GF-D8 (cell line): ENCODE data around the gene CFTR.
"Not testable (repeated sequence)": the region's sequence is repeated elsewhere in the genome, so short reads cannot be mapped to it uniquely, and the experiment has no call there.

Source experiments
- DNase-seq: peaks from one replicate; lab custom pipeline; 2025; lab: John Stamatoyannopoulos, UW

The CFTR gene

DNA sequence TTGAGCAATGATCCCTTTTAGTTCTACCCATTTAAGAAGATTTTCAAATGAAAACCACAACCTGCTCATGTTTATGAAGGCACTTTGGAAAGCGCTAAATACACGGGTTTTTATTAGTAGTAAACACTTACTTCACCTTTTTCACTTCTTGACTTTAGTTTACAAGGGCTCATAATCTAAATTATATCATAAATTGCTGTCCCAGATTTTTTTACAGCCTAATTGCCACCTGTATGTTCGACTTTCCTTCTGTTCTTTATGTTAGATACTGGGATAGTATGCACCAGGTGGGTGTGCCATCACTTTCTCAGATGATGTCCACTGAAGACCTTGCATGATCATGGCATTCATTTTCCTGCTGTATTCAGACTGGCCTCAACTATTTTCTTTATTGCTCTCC is 22.5 kb downstream of the CFTR start:
- DNase-seq: no peak

DNA sequence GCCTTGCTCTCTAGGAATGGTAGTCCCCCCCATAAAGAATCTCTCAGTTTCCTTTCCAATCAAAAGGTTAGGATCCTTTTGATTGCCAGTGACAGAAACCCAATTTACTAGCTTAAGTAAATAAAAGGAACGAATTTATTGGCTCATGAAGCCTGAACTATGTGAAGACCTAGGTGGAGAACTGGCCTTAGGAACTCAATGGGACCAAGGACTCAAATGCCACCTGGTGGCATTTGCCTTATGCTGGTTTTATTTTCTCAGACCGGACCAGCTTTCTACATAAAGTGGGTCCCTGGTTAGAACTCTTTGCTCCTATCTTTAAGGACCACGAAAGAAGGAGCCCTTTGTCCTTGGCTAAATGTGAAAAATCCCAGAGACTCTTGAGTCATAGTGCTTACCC is 25.4 kb downstream of the CFTR start:
- DNase-seq: no peak

DNA sequence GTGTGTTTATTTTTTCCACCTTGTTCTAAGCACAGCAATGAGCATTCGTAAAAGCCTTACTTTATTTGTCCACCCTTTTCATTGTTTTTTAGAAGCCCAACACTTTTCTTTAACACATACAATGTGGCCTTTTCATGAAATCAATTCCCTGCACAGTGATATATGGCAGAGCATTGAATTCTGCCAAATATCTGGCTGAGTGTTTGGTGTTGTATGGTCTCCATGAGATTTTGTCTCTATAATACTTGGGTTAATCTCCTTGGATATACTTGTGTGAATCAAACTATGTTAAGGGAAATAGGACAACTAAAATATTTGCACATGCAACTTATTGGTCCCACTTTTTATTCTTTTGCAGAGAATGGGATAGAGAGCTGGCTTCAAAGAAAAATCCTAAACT is 28.9 kb downstream of the CFTR start:
- no peak for DNase-seq

DNA sequence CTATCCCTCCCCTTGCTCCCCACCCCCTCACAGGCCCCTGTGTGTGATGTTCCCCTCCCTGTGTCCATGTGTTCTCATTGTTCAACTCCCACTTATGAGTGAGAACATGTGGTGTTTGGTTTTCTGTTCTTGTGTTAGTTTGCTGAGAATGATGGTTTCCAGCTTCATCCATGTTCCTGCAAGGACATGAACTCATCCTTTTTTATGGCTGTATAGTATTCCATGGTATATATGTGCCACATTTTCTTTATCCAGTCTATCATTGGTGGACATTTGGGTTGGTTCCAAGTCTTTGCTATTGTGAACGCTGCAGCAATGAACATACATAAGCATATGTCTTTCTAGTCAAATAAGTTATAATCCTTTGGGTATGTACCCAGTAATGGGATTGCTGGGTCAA is 37.4 kb downstream of the CFTR start:
- not testable (repeated sequence) for DNase-seq

DNA sequence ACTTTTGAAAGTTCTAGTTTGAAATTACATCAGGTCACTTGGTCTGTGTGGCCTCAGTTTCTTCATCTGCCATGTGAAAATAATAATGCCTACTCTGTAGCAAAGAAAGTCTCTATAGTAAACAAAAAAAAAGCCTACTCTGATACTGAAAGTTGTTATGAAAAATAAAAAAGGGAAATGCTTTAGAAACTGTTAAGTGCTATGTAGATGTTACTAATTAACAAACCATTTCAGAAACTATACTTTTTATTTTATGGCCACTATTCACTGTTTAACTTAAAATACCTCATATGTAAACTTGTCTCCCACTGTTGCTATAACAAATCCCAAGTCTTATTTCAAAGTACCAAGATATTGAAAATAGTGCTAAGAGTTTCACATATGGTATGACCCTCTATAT is 50.6 kb downstream of the CFTR start:
- no peak for DNase-seq

DNA sequence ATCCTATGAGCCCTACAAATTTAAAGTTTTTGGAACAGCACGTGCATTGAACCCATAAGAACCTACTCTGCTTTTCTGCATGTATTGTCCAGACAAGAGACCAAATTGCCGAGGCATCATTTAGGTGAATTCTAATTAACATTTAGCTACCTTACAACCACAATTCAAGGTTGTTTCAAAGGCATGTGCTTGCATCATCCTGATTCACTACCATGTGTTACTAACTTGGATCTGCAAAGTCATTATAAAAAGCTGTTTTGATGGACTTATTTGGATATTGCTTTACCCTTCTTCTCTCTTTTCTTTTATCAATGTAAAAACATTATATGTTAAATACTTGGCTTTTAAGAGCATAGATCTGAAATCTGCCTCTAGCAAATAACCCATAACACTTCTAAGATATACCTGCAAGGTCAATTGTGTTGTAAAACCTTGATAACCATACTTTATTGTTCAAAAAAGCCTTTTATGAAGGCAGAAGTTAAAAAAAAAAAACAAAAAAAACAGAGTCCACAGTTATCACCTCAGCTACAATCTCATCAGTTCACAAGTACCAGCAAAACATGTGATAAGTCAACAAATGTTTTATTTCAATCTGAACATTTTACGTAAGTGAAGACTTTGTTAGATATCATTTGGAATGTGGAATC is 51.9 kb downstream of the CFTR start:
- no peak for DNase-seq

DNA sequence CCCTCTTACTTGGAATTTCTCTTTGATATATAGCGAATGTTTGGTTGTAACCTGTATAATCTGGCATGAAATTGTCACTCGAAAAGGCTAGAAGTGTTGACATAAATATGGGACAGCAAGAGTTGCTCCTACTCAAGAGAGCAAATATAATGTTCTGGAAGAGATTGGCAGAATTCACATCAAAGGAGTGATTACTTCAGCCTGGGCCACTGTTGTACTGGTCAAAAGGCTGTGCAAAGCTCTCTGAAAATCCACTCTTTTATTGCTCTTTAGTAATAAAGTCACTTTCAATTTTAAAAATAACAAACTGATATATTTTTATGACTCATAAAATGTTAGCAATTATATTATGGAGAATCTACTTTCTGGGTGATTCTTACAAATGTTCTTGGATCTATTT is 58.2 kb downstream of the CFTR start:
- no peak for DNase-seq

DNA sequence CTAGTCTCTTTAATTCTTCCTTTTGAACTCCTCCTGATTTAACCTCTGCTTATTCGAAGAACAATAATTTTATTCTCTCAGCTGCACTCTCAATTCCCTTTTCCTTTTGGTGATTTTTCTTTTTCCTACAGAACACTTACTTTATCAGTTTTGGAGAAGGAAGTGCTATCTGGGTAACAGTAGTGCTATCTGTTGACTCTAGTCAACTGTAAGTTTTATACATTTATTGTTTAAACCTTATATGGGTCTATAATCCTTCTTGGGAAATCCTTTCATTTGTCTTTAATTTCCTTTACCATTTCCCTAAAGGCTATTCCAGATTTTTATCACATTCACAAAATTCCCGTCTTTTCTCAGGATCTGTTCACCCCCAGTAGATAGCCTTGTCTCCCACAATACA is 64.2 kb downstream of the CFTR start:
- DNase-seq: no peak

DNA sequence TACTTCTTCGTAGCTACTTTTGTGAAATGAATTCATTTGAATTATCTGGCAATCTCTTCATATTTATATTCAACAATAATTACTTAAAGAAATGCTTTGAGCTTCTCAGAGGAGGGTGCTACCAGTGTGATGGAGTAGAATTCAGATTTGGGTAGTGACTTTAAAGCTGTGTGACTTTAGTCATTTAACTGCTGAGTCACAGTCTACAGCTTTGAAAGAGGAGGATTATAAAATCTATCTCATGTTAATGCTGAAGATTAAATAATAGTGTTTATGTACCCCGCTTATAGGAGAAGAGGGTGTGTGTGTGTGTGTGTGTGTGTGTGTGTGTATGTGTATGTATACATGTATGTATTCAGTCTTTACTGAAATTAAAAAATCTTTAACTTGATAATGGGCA is 68.2 kb downstream of the CFTR start:
- no peak for DNase-seq

DNA sequence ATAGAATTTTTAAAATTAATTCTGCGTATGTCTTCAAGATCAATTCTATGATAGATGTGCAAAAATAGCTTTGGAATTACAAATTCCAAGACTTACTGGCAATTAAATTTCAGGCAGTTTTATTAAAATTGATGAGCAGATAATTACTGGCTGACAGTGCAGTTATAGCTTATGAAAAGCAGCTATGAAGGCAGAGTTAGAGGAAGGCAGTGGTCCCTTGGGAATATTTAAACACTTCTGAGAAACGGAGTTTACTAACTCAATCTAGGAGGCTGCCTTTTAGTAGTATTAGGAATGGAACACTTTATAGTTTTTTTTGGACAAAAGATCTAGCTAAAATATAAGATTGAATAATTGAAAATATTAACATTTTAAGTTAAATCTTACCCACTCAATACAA is 70.8 kb downstream of the CFTR start:
- no peak for DNase-seq

DNA sequence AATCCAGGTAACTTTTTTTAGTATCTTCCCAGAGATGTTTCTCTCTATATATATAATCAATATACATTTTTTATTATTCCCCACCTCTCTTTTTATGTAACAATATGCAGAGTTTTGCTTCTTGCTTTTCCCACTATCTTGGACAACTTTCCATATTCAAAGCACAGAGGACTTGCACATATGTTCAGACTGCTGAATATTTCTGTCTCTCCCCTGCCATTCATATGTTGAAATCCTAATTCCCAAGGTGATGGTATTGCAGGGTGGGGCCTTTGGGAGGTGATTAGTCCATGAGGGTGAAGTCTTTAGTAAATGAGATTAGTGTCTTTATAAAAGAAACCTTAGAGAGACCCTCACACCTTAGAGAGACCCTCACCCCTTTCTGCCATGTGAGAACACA is 72.8 kb downstream of the CFTR start:
- no peak for DNase-seq

DNA sequence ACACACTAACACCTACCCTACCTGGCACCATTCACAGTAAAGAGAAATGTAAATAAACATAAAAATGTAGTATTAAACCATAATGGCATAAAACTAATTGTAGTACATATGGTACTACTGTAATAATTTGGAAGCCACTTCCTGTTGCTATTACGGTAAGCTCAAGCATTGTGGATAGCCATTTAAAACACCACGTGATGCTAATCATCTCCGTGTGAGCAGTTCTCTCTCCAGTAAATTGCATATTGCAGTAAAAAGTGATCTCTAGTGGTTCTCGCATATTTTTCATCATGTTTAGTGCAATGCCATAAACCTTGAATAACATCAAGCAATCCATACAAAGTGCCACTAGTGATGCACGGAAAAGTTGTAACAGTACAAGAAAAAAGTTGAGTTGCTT is 75.4 kb downstream of the CFTR start:
- no peak for DNase-seq

DNA sequence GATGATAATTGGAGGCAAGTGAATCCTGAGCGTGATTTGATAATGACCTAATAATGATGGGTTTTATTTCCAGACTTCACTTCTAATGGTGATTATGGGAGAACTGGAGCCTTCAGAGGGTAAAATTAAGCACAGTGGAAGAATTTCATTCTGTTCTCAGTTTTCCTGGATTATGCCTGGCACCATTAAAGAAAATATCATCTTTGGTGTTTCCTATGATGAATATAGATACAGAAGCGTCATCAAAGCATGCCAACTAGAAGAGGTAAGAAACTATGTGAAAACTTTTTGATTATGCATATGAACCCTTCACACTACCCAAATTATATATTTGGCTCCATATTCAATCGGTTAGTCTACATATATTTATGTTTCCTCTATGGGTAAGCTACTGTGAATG is 79.6 kb downstream of the CFTR start:
- DNase-seq: no peak

DNA sequence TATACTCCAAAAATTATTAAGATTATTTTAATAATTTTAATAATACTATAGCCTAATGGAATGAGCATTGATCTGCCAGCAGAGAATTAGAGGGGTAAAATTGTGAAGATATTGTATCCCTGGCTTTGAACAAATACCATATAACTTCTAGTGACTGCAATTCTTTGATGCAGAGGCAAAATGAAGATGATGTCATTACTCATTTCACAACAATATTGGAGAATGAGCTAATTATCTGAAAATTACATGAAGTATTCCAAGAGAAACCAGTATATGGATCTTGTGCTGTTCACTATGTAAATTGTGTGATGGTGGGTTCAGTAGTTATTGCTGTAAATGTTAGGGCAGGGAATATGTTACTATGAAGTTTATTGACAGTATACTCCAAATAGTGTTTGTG is 80.2 kb downstream of the CFTR start:
- DNase-seq: no peak

DNA sequence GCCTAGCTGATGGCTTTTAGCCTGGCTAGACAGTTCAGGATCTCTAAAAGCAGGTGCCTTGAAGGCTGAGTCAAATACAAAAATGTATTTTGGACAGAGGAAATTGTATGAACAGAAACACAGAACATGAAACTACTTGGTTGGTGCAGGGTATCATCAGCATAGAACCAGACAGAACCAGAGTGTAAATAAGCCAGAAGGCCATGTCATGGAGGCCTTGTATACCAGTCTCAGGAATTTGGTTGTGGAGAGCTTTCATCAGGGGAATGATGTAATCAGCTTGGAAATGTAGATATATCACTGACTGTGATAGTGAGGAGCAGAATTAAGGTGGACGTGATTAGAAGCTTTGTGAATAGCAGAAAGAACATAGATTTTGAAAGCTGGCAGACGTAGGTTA is 82.9 kb downstream of the CFTR start:
- no peak for DNase-seq

DNA sequence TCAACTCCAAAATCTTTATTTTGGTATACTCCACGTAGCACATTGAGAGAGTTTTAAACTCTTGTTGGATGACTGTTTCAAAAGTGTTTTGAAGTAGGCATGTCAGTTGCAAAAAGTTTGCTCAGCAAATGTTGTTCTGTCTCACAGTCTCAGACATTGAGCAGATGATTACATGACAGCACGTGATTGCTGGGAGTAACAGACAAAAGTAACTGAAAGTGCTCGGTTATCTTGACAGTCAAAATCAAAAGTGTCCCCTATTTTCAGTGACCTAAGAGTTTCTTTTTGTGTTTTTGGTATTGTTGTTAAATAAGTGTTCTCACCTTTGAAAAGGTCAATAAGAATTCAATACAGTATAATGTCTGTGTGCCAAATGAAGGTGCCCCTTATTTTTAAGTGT is 84.3 kb downstream of the CFTR start:
- DNase-seq: no peak

DNA sequence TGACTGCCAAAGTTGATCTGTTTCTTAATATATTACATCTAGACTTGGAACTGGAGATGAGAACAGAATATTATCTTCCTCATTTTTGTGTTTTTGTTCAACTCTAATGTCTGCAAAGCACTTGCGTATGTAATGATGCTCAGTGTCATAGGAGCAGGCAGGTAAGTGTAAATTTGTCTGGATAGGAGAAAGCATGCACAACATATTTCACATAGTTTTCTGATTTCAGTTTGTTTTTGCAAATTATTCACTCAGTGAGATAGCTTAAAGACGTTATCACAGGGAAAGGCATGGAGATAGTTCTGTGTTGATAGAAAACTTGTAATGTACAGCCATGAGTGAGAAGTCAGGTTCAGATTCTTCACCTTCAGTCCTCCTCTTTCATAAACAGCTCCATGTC is 84.8 kb downstream of the CFTR start:
- DNase-seq: no peak

DNA sequence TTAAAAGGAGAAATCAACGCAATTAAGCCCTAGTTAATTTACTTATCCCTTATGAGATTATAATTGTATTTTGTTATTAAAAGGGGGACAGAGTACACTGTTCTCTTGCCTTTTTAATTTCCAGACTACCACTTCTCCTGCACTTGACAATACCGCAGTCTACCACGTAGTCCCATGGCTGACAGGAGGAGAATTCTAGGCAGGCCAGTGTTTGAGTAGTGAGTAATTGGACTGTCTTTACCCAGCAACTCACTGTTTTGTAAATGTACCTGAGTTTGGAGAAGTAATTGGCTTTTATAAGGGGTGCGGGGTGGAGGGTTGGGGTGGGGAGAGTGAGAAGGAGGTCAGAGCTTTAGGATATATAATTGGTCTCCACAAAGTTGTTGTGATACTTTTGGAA is 85.4 kb downstream of the CFTR start:
- no peak for DNase-seq

DNA sequence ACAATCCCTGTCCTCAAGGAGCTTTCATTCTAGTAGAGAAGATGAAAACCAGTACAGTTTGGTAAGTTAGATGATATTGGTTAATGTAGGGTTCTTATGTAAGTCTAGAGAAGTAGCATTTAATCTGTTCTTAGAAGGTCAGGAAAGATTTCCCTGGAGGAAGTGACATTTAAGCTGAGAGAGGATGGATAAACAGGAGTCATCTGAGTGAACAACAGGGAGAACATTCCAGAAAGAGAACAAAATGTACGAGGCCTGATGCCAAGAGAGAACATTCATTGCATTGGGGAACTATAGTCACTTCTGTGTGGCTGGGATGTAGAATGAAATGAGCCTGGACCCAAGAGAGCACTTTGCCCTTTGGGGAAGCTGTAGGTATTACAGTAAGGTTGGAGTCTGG is 88.0 kb downstream of the CFTR start:
- DNase-seq: no peak

DNA sequence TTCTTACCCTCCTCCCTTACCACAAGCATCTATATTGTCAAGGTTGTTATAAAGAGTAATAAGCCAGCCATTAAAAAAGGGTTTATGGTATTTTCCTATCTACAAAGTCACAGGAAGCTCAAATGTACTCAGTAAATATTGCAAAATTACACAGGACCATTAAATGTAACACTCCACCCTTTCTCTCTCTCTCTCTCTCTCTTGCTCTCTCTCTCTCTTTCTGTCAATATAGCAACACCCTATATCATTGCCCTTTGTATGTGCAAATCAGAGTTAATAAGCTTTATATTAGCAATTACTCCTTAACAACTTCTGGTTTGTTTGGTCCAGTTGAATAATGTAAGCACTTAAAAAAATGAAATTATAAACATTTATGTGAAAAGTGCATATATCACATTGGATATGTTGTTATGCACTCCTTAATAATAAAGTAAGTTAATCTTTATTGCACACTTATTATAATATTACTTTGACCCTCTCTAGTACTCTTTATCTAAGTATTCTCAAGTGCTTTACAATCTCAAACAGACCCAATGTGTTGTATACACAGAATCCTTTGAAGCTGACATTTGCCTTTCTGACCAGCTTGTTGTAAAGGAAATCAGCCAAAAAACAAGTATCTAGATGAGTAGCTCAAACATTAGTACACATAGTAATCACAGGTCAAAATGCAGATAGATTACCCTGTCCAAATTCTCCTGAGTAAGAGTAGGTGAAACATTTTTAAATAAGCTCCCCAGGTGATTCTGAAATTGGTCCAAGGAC is 93.2 kb downstream of the CFTR start:
- no peak for DNase-seq

DNA sequence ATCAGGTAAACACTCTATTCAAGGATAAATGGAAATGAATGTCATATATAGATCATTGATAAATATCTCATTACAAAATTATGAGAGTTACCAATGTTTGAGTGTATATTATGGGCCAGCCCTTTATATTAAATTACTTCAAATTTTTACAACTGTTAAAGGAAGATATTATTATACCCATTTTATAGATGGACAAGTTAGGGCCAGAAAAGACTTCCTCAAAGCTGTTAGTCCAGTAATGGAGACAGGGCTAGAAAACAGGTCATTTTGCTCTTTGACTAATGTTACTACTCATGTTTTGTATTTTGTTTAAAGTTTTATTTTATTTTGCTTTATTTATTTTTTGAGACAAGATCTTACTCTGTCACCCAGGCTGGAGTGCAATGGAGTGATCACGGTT is 101.6 kb downstream of the CFTR start:
- no peak for DNase-seq

DNA sequence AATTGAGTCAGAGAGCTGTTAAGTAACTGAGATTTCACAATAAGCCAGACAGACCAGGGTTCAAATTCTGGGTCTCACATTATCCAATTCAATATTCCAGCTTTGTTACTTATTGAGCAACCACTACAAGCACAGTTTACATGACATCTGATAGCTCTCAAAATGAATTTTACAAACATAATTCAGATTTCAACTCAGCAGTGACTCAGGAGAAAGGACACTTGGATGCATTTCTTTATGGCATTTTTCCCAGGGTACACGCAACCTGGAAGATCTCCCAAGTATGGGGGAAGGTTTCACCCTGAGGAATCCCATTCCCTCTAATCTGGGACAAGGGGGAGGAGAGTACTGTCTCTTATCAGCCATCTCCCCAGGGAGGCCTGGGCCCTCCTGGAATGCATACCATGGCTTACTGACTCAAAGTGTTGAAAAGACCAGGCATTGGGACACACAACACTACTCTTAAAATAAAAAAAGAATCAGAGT is 102.4 kb downstream of the CFTR start:
- DNase-seq: no peak

DNA sequence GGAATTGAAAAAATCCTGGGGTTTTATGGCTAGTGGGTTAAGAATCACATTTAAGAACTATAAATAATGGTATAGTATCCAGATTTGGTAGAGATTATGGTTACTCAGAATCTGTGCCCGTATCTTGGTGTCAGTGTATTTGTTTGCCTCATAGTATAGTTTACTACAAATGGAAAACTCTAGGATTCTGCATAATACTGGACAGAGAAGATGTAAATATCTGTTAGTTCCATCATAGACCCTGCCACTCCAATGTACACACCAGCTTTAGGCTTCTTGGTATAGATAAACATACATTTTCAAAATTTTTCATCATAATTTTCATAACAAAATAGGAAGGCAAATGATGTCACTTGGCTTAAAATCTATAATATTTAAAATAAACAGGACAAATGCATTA is 108.1 kb downstream of the CFTR start:
- no peak for DNase-seq

DNA sequence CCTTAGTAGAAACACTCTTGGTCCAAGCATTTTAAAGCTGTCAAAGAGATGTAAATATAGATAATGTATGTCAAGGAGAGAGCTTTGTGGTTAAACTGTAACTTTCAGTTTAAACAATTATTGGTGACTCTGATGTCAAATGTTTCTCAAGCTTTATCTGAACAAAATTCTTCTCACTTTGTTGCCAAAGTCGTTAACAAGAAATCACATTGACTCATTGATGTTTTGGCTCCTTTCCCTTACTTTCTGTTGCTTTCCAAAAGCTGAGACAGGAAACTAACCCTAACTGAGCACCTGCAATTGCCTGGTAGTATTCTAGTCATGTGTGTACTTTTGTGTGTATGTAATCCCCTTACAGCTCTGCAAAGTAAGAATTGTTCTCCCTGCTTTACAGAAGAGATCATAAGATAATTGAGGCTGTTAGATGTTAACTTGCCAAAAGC is 108.5 kb downstream of the CFTR start:
- no peak for DNase-seq
